GM15510 (cell line): ENCODE measurements around the gene POLR1F.

Source experiments
- POLR2A ChIP-seq: IDR thresholded peaks from 3 replicates; pipeline ENCODE4 v1.6.1; 2011; ENCODE audit warnings: borderline replicate concordance; ENCODE audit not compliant: insufficient read length; ENCODE audit errors: extremely low read depth

Gene POLR1F

DNA sequence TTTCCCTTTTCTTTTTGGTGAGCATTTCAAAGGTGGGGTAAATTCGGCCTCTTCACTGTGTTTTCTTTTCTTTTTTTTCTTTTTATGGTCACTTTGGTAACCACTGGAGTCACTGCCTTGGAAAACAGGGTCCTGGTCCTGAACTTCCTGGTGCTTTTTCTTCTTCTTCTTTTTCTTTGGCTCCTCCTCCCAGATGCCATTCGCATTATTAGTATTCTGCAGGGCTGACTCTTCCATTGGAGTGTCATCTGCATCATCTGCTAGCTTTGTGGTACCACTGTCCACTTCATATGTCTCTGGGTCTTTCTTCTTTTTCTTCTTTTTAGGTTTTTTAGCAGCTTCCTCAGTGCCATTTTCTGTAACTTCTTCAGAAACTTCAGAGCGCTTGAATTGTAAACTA lies 10.5 kb downstream of the POLR1F start:
- TF ChIP-seq POLR2A, result no peak

DNA sequence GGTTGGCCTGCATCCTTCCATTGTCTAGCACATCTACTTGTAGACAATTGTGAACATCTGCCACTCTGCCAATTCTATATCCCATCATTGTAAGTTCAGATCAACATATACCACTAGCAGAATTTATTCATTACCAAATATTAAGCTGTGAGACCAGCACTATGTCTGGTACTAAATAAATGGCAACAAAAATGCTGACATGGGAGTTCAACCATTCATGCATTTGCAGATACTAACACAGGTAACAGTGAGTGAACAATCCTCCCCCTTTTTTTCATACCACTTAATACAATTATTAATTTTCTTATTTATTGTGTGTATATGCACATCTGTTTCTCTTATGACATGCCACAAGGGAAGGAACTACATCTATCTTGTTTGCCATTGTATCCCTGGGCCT lies 11.9 kb downstream of the POLR1F start:
- no peak for TF ChIP-seq POLR2A

DNA sequence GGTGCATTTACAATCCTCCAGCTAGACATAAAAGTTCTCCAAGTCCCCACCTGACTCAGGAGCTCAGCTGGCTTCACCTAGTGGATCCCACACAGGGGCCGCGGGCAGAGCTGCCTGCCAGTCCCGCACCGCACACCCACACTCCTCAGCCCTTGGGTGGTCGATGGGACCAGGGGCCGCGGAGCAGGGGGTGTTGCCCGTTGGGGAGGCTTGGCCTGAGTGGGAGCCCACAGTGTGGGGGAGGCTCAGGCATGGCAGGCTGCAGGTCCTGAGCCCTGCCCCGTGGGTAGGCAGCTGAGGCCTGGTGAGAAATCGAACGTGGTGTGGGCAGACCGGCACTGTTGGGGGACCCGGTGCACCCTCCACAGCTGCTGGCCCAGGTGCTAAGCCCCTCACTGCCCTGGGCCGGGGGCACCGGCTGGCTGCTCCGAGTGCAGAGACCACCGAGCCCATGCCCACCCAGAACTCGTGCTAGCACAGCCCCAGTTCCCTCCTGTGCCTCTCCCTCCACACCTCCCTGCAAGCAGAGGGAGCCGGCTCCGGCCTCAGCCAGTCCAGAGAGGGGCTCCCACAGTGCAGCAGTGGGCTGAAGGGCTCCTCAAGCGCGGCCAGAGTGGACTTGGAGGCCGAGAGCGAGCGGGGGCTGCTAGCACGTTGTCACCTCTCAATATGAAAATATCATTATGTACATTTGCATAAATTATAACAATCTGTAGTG lies 16.6 kb downstream of the POLR1F start:
- TF ChIP-seq POLR2A, result no peak

DNA sequence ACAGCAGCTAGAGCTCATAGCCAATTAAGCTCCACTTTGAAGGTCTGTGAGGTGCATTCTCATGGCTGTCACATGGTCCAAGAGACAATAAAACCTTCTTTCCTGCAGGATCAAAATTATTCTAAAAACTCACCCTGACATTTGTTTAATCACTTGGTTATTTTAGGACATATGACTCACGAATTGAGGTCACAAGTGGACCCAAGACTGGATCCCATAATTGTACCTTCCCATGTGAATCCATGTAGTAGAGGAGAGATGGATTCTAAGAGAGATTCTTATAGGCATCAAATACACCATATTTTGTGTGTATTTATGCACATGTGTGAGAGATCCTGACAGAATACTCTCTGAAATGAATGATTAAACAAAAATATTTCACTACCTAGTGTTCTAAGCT lies 18.1 kb downstream of the POLR1F start:
- TF ChIP-seq POLR2A, result no peak

DNA sequence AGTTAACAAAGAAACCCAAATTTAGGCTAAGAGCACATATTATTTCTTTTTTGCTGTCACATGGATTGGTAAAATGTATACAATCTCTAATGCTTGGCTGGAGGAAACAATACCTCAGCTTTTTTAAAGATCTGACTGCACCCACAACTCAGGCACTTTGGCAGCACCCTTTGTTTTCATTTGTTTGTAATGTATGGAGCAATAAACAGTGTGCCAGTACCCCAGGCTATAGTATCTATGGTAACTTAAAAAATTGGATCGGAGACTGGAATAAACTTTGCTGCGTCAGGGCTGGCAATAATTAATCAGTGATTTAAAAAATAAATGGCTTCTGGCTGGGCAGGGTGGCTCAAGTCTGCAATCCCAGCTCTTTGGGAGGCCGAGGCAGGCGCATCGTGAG lies 27.2 kb downstream of the POLR1F start:
- TF ChIP-seq POLR2A, result no peak

DNA sequence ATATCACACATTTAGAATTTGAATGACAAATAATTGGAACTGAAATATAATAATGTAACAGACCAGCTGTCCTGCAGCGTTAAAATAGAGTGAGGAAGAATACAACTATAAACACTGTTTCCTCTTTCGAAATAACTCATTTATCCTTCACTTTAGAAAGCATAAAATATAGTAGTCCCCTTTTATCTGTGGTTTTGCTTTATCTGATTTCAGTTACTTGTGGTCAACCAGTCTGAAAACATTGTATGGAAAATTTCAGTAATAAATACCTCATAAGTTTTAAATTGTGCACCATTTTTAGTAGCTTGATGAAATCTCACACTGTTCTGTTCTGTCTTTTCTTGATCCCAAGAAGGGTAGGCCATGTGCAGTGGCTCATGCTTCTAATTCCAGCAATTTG lies 31.7 kb downstream of the POLR1F start:
- TF ChIP-seq POLR2A, result no peak

DNA sequence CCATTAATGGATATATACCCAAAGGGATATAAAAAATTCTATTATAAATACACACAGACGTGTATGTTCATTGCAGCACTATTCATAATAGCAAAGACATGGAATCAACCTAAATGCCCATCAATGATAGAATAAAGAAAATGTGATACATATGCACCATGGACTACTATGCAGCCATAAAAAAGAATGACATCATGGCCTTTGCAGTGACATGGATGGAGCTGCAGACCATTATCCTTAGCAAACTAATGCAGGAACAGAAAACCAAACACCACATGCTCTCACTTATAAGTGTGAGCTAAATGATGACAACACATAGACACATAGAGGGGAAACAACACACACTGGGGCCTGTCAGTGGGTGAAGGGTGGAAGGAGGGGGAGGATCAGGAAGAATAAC lies 33.0 kb downstream of the POLR1F start:
- TF ChIP-seq POLR2A, result no peak

DNA sequence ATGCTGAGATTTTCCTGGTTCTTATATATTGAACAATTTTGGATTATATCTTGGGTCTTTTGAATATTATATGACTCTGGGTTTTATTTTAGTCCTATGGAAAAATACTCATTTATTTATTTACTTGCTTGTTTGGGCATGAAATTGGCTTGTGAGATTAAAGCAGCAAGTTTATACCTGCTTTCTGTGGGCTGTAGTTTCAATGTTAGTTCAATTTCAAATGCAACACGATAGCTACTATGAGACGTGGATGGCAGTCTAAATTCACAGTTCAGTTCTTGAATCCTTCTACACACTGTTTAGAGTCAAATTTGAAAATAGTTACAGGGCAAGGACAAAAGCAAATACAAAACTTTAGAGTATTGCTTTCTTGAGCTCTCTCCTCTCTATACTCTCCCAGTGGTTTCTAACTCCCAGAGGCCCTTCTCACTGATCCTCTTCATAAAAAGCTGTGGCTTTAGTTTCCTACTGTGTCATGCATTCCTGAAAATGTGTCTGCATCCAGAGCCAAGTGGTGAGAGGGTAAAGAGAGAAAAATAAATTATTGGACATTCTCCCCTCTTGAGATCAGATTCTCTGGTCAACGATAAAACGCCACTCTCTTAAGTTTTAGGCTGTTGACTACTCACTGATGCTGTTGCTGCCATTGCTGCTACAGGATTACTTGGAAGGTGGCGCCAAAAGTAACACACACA lies 34.4 kb downstream of the POLR1F start:
- no peak for TF ChIP-seq POLR2A

DNA sequence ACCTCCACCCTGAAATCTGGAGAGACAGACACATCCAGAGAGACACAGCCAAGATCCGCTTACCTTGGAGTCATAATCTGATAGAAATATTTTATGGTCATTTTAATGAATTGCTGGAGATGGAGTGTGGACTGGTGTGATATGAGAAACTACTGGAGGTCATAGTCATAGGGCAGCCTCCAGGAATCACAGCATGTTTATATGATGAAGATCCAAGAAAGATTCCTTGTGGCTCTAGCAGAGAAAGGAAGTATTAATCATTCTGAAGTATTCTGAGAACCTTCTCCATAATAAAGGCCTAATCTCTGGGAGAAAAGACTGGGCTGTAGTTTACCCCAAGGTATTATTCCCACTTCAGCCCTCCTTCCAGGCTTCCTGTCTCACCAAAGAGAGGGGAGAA lies 38.0 kb downstream of the POLR1F start:
- no peak for TF ChIP-seq POLR2A

DNA sequence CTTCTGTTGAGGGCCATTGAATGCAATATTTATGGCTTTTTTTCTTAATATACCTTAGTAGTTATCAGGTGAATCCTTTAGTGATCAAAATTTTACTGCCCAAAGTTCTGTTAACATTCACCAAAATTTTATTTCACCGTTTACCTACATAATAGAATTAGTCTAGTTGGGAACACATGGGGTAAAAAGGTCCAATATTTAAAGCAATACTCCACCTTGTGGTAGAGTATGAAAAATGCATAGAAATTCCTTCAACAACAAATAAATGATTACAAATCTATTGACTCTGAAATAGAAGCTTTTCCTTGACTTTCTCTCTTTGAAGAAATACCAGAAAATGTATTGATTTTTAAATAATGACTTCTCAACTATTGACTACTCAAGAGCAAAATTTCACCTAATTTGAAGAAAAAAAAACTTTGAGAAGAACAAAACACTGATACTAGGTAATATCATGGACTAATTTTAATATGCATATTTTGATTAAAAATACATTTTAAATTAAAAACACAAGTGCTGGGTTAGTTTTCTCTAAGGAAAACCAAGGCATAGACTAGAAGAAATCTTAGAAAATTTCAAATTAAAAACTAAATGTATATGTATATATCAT lies 43.3 kb downstream of the POLR1F start:
- TF ChIP-seq POLR2A, result no peak

DNA sequence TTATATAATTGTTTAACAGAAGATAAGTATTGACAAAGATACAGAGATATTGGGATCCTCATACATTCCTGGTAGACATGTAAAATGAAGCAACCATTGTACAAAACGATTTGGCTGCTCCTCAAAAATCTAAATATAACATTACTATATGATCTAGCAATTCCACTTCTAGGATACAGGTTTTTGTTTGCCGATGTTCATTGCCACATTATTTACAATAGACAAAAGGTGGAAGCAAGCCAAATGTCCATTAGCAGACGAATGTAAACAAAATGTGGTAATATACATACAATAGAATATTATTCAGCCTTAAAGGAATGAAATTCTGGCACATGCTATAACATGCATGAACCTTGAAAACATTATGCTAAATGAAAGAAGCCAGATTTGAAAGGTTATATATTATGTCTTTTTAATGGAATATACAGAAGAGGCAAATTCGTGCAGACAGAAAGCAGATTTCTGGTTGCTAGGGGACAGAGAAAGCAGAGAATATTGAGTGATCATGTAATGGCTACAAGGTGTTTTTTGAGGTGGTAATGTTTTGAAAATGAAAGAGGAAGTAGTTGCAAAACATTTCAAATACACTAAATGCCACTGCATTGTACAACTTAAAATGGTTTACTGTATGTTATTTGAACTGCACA lies 44.9 kb downstream of the POLR1F start:
- no peak for TF ChIP-seq POLR2A

DNA sequence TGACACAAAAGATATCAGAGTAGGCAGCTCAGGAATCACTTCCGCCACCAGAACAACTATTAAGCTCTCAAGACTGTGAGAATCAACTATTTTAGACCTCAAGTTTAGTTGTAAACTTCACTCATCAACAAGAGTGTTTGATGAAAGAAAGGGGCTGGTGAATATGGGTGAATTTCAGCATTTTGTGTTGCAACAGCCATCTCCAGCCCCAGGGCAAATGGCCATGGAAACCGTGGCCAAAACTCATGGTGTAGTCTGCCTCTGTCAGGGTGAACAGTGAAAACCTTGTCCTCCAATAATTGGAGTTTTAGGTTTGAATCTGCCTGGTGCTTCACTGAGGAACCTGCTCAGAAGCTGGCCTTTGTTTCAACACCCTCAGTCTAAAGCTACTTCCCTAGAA lies 60.0 kb downstream of the POLR1F start:
- TF ChIP-seq POLR2A, result no peak
